ENCODE measurements around the gene ZNHIT2. TPM values are rescaled to one million over a fixed set of nuclear protein-coding genes. Genes with fewer than 3 reads are reported as not detected.

The ZNHIT2 gene
- total and polyA plus RNA-seq, 2 of the 13 experiments (the other 11 are each of a cell fraction or from before 2014, with no cell fraction given), result 1.1 to 6.5 TPM

GRCh38 chr11:65121865-65122696 lies 4.6 kb upstream of the ZNHIT2 start, which contains the start of the genes FAU and MRPL49 (continued):
- peak; percentile 48; the same call in 1 of the 2 replicates for TF ChIP-seq E2F2 (CRISPR knock-in tag; IDR thresholded peaks at IDR 0.05; ENCODE audit: borderline replicate concordance)
- TF ChIP-seq MLLT10 (CRISPR knock-in tag; IDR thresholded peaks at IDR 0.05), result no peak
- TF ChIP-seq MIER3 (CRISPR knock-in tag; IDR thresholded peaks at IDR 0.05; ENCODE audit: borderline replicate concordance), result peak; percentile 71; the same call in 1 of the 2 replicates
- peak; percentile 9 for TF ChIP-seq TBL1XR1 (IDR thresholded peaks at IDR 0.05; ENCODE audit: borderline replicate concordance, low read length, partially characterized antibody)
- TF ChIP-seq ZNF574 (CRISPR knock-in tag; IDR thresholded peaks at IDR 0.05), result peak; percentile 82
- TF ChIP-seq RERE (CRISPR knock-in tag; IDR thresholded peaks at IDR 0.05; ENCODE audit: low read depth), result peak; percentile 47; the same call in 1 of the 2 replicates
- TF ChIP-seq ARNT (IDR thresholded peaks at IDR 0.05), result no peak
- TF ChIP-seq ATF7-NPFF (CRISPR knock-in tag; IDR thresholded peaks at IDR 0.05; ENCODE audit: low read depth), result no peak
- 0 out of 2 replicates have a peak, but pooled peaks have one; percentile 24 for TF ChIP-seq ZNF839 (CRISPR knock-in tag; IDR thresholded peaks at IDR 0.05; ENCODE audit: borderline replicate concordance)
- peak; percentile 56 for TF ChIP-seq REPIN1 (CRISPR knock-in tag; IDR thresholded peaks at IDR 0.05; ENCODE audit: borderline replicate concordance, low read depth)
- TF ChIP-seq ATF7 (IDR thresholded peaks at IDR 0.05), result no peak
- TF ChIP-seq ATF7 (CRISPR knock-in tag; IDR thresholded peaks at IDR 0.05), result 0 out of 2 replicates have a peak, but pooled peaks have one; percentile 20
- TF ChIP-seq ZBTB7B (CRISPR knock-in tag; IDR thresholded peaks at IDR 0.05), result no peak
- TF ChIP-seq ZNF710 (CRISPR knock-in tag; IDR thresholded peaks at IDR 0.05; ENCODE audit: borderline replicate concordance), result 0 out of 2 replicates have a peak, but pooled peaks have one; percentile 59
